Stimulated activated CD4-positive, alpha-beta T cell treated with anti-CD3 and anti-CD28 coated beads, Interleukin-4, amount 100 ng/mL, for 48 hours (primary cell): ENCODE results near the gene GMDS.
"Not testable (repeated sequence)": the region's sequence is repeated elsewhere in the genome, so short reads cannot be mapped to it uniquely, and the experiment has no call there.

Source experiments
- DNase-seq, 2 donors: peaks; one replicate each; pipeline ENCODE4 v3.0.0-alpha.2; 2020; ENCODE audit warnings: low read depth in 2 of 2

Gene GMDS

DNA sequence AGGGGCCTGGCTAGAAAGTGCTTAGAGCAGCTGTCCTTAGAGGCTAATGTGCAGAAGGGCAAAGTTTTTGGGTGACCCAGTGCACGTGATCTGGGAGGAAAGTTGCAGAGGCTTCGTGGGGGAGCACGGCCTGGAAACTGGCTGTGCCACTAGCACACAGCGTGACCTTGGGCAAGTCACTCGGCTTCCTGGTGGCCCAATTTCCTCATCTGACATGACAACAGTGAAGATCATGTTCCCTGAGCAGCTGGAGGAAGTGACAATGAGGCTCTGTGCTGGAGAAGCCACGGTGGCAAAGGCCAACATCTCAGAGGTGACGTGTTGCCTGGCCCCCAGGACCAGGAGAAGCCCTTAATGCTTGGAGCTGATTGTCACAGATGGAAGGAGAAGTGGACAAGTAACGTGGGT lies 536.2 kb downstream of the GMDS start:
- DNase-seq = no peak

GRCh38 chr6:1708820-1709219 lies 536.6 kb downstream of the GMDS start:
- no peak for DNase-seq

DNA sequence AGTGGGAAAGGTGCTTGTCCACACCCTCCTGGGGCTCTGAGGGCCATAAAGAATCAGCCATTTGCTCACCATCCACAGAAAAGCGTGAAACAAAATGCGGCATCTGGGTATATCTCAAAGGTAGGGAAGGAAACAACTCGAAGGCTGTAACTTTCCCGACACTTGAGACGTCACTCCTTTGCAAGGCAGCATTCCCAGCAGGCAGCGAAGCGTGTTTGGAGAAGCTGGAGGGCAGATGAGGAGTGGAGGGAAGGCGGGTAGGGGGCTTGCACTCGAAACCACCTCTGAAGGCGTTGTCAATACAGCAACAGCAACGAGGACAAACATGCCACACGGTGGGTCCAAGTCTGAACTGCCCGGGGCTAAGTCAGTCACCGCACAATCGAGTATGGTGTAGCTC lies 537.3 kb downstream of the GMDS start:
- no peak for DNase-seq

DNA sequence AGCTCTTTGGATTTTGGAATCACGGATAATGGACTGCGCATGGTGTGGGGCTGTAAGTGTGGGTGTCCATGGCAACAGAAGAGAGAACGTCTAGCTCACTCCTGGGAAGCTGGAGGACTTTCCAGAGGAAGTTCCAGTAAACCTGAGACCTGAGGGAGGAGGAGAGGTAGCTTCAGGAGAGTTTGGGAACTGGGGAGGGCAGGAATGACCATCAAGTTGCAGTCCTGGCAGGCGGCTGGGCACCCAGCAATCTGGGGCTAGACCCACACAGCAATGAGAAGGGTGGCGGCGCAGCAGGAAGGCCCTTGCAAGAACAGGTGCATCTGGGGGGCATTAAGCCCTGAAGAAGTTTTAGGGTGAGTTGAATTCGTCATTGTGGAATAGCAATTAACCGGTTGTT lies 539.8 kb downstream of the GMDS start:
- DNase-seq = no peak

DNA sequence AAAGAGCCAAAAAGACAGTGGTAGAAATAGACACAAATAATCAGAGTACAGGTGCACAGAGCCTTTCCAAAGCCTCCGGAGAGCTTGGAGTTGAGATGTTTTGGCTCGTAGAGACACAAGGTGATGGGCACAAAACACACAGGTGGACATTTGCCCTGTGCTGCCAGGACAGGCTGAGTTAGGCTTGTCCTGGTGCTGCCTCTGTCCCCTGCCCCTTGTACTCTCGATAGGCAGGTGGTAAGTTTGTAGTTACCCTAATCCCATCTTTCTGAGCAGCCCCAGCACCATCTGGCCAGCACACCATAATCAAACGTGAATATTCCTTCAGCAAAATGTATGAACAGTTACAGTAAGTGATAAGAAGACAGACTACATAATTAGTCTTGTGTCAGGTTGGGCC lies 540.2 kb downstream of the GMDS start:
- DNase-seq = no peak

DNA sequence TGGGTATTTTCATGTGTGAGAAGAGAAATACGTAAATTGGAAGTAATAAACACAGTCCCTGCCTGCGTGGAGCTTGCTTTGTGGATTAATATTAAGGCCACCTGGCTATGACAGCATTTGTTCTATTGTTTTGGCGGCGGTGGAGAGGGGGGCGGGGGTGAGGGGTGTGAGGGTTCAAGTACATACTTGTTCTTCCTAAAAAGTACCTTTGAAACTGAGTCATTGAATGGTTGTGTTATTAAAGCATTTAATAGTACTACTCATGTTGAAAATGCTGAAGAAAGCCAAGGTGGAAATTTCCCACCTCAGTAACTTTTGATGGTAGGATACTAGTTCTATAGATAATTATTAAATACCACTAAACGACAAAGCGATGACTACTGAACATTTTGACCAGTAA lies 540.7 kb downstream of the GMDS start:
- no peak for DNase-seq

DNA sequence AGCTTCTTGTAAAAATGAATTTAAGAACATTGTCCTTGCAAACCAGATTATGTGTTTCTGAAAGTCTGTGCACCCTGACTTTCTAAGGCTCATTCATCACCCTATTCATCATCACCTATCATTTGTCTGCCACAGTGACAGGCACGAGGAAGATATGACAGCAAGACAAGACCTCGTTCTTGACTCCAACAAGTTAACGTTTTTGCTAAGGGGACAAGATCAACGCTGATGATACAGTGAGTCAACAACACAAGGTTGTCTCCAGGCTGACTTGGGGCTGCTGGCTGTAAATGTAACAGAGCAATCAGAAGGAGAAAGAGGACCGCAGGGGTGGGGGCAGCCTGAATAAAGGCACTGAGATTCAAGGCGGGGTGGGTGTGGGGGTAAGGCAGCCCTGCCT lies 541.5 kb downstream of the GMDS start:
- no peak for DNase-seq

- no peak for DNase-seq
Observed at GRCh38 chr6:1703091-1703855, 542.1 kb downstream of the GMDS start.

- no peak for DNase-seq
Observed at GRCh38 chr6:1702580-1703051, 542.8 kb downstream of the GMDS start.

DNA sequence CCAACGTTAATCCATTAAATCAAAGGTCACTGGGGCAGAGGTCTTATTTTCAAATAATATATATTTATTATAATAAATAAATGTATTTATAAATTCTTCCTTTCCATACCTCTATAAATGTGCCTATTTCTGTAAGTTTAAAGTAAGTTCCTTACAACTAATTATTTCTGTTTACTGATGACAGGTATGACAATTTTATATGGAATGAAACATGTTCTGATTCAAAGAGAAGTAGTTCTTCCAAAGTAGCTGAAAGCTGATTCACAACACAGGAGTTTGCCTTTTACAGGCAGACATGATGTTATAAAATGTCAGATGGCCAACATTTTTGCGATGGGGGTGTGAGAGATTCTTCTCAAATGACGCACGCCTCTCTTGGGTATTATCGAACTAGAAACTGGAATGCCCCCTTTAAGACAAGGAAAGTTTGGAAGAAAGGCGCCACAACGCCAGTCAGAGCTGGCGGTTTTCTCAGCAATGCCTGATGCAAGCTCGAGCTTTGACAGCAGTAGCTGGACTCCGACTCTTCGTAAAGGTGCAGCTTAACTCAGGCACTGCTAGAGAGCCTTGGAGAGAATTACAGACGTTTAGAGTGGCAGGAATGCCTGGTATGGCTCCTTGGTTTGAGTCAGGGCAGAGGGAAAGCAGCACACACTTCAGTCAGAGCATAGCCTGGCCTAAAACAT lies 543.6 kb downstream of the GMDS start:
- DNase-seq = no peak

DNA sequence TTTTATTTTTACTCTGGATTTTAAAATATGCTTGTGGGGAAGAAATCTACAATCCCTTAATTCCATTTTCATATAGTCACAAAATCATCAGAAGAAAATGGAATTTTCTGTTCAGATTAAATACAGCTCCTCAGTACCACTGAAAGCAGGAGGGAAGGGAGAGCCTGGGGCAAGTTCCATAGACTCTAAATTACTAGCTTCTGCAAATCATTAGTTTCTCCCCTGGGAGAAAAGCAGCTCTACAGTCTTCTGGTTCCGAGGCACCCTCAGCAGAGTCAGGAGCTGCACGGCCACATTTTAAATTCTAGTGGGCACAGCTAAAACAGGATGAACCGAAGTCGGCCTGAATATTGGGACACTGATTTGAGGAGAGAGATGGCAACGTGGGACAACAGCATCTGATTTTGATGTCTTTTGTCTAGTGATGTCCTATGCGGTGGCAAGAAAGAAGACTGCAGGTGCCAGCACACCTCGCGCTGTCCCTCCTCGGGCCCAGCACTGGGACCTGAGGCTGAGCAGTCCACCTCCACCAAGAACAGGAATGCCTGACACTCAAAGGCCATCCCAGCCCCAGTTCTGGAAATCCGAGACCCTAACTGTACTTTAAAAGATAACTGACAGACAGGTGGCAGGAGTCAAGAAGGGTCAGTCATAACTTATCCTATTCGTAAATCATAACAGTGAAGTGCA lies 545.0 kb downstream of the GMDS start:
- DNase-seq = no peak

GRCh38 chr6:1698527-1698926 lies 546.9 kb downstream of the GMDS start:
- no peak for DNase-seq

- DNase-seq = no peak
Observed at GRCh38 chr6:1697688-1698351, 547.6 kb downstream of the GMDS start.

DNA sequence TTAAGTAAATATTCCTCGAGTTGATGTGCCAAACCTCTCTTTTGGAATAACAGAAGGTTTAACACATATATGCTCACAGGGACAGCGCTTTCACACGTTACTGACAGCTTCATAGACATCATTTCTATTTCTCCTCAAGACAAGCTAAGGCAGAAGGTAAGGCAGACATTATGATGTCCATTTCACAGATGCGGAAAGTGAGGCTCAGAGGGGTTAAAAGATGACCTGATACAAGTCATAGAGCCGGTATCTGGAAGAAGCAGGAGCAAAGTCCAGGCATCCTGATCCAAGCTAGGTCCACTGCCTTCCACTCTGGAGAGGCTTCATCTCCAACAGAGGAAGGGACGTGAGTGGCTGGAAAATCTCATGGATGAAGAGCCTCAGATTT lies 548.9 kb downstream of the GMDS start:
- no peak for DNase-seq

DNA sequence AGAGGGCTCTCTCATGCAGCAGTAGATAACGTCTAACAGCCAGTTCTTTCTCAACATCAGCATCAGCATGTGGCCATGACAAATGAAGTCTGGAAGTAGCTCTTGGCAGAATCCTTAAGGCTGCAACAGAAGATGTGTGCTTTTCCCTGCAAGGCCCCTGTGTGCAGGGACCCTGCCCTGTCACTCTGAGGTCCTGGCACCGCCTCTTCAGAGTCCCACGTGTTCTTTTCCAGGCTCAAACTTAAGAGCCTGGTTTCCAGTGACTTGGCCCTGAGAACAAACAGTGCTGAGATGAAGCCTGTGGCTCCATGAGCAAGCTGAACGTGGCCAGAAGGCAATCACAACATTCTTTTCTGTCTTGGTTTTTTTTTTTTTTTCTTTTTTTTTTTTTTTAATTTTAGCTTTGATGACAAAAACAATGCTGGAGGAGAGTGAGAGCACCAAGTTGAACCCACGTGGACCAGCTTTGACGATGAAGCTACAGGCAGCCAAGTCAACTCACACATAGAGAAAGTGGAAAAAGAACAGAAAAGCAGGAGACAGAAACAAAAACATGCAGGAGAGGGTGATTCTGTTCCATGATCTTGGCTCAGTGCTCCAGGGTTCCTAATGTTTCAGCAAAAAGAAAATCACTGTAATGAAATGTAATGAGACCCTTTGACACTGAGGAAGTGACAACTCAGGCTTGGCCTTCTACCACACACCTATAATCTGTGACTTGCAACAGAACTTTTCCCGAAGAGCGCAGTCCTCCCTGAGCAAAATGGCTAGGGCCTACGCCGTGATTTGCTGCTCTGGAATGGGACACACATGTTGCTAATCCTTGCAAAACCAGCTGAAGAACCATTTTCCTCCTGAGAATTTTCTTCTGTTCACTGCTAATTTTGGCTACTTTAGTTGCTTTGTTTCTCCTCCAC lies 549.6 kb downstream of the GMDS start:
- no peak for DNase-seq

- not testable (repeated sequence) for DNase-seq
Observed at GRCh38 chr6:1691828-1692227, 553.6 kb downstream of the GMDS start.

DNA sequence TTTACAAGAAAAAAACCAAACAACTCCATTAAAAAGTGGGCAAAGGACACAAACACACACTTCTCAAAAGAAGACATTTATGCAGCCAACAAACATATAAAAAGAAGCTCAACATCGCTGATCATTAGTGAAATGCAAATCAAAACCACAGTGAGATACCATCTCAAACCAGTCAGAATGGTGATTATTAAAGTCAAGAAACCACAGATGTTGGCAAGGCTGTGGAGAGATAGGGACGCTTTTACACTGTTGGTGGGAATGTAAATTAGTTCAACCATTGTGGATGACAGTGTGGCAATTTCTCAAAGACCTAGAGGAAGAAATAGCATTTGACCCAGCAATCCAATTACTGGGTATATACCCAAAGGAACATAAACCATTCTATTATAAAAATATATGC lies 554.7 kb downstream of the GMDS start:
- DNase-seq = not testable (repeated sequence)

DNA sequence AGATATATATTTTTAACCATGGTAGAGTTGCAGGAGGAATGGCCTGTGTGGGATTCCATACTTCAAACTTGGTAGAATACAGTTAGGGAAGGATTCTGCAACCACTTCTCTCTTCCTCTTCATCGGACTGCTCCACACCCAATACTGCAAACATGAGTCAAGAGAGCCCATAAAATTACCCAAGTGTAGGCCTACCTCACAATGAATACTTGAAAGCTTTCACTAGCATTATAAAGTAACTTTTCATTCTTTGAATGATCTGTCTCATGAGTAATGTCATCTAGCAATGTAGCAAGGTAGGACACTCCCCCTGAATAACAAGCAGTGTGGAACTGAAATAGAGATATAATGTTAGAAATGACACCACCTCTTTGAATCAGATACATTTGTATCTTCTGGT lies 556.3 kb downstream of the GMDS start:
- DNase-seq = no peak

DNA sequence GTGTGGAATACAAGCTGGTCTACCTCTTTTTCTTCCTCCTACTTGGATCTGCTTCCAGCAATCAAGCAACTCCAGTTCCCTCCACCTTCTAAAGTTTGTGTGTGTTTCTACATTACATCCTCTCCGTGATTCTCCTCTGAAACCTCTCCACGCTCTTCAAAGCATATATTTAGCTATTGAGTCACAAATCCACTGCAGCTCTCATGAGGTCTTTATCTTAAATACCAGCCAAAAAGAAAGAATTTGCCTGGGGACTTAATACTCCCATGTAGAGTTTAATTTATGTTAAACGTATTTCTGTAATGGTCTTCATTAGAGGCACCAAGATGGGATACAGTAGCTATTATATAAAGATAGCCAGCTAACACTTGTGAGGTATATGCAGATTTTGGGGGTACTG lies 557.0 kb downstream of the GMDS start:
- DNase-seq = no peak

DNA sequence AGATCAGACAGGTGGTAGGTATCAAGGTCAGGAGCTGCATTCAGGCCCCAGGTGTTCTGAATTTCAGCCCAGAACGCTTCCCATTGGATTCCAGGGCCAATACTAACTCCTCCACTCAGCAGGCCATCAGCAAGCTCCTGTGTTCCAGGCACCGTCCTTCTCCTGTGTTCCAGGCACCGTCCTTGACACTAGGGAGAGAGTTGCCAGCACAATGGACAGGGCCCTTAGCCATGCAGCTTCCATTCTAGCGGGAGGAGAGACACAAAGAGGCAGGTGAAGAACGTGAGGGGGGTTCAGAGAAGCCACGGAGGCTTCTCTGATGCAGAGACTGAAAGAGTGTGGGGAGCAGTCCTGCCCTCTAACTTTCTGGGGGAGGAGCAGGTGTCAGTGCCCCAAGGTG lies 558.0 kb downstream of the GMDS start:
- DNase-seq = no peak
